Fibroblast of the aortic adventitia (primary cell): ENCODE results near the gene IMPDH2. TPM values are rescaled to one million over a fixed set of nuclear protein-coding genes. Genes with fewer than 3 reads are reported as not detected.

Experiments used
- DNase-seq: peaks from one replicate; pipeline ENCODE4 v3.0.0-alpha.2; 2010; ENCODE audit warnings: low read depth
- H3K4me3 ChIP-seq: 2 replicates; pipeline ENCODE4 v1.5.1; 2011; ENCODE audit warnings: low read depth, mild to moderate bottlenecking, control low read depth, low read length, moderate library complexity
- total RNA-seq: library from RNA; depleted of rRNA; stranded (reverse); fragments of >200 nt; gene quantifications from 2 replicates; pipeline ENCODE4 v1.2.3, GENCODE V29; 2012; ENCODE audit warnings: low replicate concordance
- TF ChIP-seq, protein P1 (sequence below): IDR thresholded peaks from 2 replicates; pipeline ENCODE4 v1.5.1; 2011; ENCODE audit warnings: mild to moderate bottlenecking, low read length, control low read depth, inconsistent platforms; ENCODE audit not compliant: insufficient read depth

IMPDH2 gene
- total RNA-seq, 1 donor, result 313 TPM

DNA sequence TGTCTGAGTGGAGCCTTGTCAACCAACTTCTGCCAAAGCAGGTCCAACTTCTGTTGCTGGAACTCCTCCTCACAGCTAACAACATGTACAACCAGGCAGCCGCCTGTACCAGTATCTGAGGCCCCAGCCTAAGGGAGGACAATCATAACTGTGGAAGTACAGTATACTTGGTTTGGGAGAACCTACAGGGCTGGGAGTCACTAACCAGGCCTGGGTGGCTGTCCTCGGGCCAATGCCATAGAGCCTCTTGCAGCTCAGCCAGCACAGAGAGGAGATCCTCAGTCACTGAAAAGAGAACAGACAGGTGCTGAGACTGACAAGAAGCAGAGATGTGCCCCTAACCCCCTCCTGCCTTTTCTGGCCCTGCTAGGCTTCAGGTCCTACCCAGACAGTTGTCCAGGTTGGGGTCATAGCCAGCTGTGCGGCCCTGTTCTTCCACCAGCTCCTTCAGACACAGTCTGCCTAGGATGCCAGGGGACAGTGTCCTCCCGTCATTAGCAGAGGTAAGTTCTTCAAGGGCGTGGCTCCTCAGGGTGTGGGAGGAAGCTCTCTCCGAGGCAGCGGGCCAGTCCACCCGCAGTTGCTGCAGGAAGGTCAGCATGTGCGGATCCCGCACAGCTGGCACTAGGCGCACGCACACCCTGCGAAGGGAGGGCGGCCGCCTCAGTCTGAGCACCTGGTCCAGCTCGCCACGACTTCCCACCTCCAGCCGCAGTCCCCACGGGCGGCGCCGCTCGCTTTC, 11.8 kb downstream of the IMPDH2 start:
- TF ChIP-seq, protein P1, sequence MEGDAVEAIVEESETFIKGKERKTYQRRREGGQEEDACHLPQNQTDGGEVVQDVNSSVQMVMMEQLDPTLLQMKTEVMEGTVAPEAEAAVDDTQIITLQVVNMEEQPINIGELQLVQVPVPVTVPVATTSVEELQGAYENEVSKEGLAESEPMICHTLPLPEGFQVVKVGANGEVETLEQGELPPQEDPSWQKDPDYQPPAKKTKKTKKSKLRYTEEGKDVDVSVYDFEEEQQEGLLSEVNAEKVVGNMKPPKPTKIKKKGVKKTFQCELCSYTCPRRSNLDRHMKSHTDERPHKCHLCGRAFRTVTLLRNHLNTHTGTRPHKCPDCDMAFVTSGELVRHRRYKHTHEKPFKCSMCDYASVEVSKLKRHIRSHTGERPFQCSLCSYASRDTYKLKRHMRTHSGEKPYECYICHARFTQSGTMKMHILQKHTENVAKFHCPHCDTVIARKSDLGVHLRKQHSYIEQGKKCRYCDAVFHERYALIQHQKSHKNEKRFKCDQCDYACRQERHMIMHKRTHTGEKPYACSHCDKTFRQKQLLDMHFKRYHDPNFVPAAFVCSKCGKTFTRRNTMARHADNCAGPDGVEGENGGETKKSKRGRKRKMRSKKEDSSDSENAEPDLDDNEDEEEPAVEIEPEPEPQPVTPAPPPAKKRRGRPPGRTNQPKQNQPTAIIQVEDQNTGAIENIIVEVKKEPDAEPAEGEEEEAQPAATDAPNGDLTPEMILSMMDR, result no peak
- H3K4me3 ChIP-seq, result peak overlapping the region; percentile 80
- DNase-seq, result no peak

DNA sequence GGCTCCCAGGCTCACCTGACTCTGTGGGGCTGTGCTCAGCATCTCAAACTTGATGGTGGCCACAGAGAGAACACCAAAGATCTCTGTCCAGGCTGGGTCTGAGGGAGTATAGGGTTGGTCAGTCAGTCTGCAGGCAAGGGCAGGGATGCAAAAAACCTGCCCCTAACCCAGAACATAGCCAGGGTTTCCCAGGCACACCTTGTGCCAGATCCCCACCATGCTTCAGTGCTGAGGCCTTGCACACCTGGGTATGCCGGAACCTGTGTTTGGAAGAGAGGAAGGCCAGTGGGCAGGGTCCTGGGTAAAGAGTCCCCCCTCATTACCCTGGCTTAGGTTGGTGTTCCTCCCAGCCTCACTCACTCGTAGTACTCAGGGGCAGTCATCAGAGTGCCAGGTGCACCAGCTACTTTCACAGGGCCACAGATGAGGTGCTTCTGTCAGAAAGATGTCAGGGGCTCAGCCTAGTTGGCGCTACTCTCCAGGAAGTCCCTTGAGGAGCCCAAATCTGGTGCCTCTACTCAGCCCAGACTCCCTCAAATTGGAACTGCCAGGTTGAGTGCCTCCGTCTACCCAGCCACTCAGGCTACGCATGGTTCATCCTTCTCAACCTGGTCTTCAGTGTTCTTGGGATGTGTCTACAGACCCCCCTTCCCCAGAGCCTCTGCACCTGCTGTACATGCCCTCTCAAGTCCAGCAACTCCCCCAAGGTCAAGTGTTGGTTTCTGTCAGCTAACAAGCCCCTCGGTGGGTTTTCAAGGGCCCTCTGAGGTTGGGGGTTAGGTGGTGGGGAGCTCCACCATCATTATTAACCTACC, 12.6 kb downstream of the IMPDH2 start:
- peak overlapping the region; percentile 80 for H3K4me3 ChIP-seq
- no peak for DNase-seq
- TF ChIP-seq, protein P1, result no peak

DNA sequence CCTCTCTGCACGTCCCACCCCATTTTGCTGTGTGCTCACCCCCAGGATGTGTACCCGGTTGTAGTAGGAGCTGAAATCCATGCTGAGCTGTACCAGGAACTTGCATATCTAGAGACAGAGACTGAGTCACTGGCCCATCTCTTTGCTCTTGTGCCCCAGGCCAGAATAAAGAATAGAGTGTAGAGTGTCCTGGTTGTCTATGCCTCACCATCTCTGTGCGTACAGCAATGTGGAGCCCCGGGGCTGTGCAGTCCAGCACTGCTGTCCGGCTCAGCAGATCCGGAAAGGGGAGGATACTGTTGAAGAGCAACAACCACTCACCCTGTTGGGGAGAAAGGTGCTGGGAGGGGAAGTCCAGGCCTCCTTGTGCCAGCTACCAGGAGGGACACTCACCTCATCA, 13.4 kb downstream of the IMPDH2 start:
- H3K4me3 ChIP-seq, result no peak overlapping the region
- DNase-seq, result no peak
- TF ChIP-seq, protein P1, result no peak

DNA sequence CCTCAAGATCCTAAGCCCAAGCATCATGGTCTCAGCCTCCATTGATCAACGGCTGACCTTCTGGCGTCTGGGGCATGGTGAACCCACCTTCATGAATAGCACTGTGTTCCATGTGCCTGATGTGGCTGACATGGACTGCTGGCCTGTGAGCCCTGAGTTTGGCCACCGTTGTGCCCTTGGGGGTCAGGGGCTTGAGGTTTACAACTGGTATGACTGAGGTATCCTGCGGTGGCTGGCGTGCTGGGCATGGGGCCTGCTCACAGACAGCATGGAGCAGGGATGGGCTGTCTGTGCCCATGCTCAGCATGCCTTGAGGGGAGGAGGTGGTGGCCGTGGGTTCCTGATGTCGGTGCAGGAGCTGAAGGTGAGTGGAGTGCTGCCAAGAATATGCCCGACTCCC, 14.1 kb downstream of the IMPDH2 start:
- no peak for DNase-seq
- no peak overlapping the region for H3K4me3 ChIP-seq
- TF ChIP-seq, protein P1, result no peak

DNA sequence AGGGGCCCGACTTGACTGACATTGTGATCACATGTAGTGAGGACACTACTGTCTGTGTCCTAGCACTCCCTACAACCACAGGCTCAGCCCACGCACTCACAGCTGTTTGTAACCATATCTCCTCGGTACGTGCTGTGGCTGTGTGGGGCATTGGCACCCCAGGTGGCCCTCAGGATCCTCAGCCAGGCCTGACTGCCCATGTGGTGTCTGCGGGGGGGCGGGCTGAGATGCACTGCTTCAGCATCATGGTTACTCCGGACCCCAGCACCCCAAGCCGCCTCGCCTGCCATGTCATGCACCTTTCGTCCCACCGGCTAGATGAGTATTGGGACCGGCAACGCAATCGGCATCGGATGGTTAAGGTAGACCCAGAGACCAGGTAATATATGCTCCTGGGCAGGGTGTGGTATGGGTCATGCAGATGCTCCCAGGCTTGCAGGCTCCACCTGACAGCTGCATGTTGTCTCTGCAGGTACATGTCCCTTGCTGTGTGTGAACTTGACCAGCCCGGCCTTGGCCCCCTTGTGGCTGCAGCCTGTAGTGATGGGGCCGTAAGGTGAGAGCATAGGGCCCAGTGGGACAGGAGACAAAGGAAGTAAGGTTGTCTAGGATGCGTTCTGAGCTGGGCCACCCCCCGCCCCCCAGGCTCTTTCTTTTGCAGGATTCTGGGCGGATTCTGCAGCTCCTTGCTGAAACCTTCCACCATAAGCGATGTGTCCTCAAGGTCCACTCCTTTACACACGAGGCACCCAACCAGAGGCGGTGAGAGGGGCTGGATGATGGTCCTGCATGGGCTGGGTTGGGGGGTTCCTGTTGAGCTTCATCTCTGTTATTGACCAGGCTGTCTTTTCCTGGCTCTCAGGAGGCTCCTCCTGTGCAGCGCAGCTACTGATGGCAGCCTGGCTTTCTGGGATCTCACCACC, 15.2 kb downstream of the IMPDH2 start:
- DNase-seq, result no peak
- TF ChIP-seq, protein P1, result peak; percentile 67
- H3K4me3 ChIP-seq, result no peak overlapping the region

DNA sequence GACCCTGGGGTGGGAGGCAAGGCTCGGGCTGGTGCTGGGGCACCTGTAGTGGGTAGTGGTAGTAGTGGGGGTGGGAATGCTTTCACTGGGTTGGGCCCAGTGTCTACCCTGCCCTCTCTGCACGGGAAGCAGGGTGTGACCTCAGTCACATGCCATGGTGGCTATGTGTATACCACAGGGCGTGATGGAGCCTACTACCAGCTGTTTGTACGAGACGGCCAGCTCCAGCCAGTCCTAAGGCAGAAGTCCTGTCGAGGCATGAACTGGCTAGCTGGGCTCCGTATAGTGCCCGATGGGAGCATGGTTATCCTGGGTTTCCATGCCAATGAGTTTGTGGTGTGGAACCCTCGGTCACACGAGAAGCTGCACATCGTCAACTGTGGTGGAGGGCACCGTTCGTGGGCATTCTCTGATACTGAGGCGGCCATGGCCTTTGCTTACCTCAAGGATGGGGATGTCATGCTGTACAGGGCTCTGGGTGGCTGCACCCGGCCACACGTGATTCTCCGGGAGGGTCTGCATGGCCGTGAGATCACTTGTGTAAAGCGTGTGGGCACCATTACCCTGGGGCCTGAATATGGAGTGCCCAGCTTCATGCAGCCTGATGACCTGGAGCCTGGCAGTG, 16.0 kb downstream of the IMPDH2 start:
- DNase-seq, result no peak
- H3K4me3 ChIP-seq, result no peak overlapping the region
- TF ChIP-seq, protein P1, result no peak
